ENCODE results near the gene ITPR1. TPM values are rescaled to one million over a fixed set of nuclear protein-coding genes. Genes with fewer than 3 reads are reported as not detected.

ITPR1 gene
- total and polyA plus RNA-seq, 10 of the 15 experiments (the other 5 are each of a cell fraction or from before 2014, with no cell fraction given) = 12.2 to 239 (median 28.4) TPM

DNA sequence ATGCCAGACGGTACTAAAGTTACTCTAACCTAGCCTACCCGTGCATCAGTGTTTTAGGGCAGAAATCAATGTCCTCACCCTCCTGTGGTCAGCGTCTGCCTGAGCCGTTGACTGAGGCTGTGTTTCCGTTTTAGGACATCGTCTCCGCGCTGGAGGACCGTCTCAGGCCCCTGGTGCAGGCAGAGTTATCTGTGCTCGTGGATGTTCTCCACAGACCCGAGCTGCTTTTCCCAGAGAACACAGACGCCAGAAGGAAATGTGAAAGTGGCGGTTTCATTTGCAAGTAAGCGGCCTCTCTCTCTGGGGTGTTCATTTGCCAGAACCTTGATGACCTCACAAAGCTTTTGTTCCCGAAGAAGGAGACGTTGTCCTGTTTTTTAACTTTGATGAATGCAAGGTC, 217.0 kb downstream of the ITPR1 start:
- ChIA-PET SMC1A (ENCODE audit: uncharacterized antibody, unreplicated experiment) (interaction anchor here (1.0 to 10.5 kb wide), 7 partner anchors 12 to 347 kb away, joined by 3 to 203 read pairs (median 15); partner anchors contain the start of gene BHLHE40), POLR2A (no interaction called here), CTCF (interaction anchor here (1.1 to 4.2 kb wide), 13 partner anchors 9 to 359 kb away, joined by 3 to 201 read pairs (median 23); partner anchors contain the start of gene BHLHE40), RAD21 (ENCODE audit: unreplicated experiment) (interaction anchor here (1.1 to 8.4 kb wide), 3 partner anchors 266 to 345 kb away, joined by 3 to 148 read pairs (median 7); no protein-coding TSS in a partner anchor)
- Histone ChIP-seq H3K9me3 (replicated peaks; ENCODE audit: control insufficient read depth, insufficient read depth, low read length) (no peaks in the 10 kb centered on the region), H3K4me1 (ENCODE audit: control insufficient read depth, insufficient read depth, low read length) (no peaks in the 10 kb centered on the region), H3K9ac (ENCODE audit: control insufficient read depth, insufficient read depth, low read length) (no peak overlapping the region), H3K79me2 (ENCODE audit: control insufficient read depth, insufficient read depth, low read length) (no peaks in the 10 kb centered on the region), H3K27me3 (replicated peaks in 1 of 2; ENCODE audit: control insufficient read depth in 2 of 2, insufficient read depth in 2 of 2, low read length in 1 of 2) (no peaks in the 10 kb centered on the region), H2AFZ (ENCODE audit: control insufficient read depth, low read depth, low read length) (no peak overlapping the region), H3K36me3 (ENCODE audit: control insufficient read depth in 2 of 2, insufficient read depth in 2 of 2, low read length in 1 of 2) (peaks cover 6 to 14% of the 10 kb centered on the region in 2 experiments), H3K4me2 (ENCODE audit: control insufficient read depth, insufficient read depth) (no peak overlapping the region), H3K4me3 (no peak overlapping the region), H4K20me1 (ENCODE audit: control insufficient read depth, insufficient read depth) (no peaks in the 10 kb centered on the region), H3K27ac (ENCODE audit: control insufficient read depth, insufficient read depth) (no peak overlapping the region)
- ATAC-seq = no peak
- intact Hi-C loops (cut with micrococcal nuclease; ENCODE audit: unreplicated experiment) (loop anchor here (2.0 kb wide), 1 partner anchor 269 kb away; the partner anchor contains the start of gene BHLHE40), in situ Hi-C loops (cut with MboI) (no loop called here)
- no peak for DNase-seq (ENCODE audit: low read depth, low spot score)
- FAIRE-seq = no peak
- no TSS peak for BruUV-seq (replicated peaks)
- 85% methylated on average over 16 of the region's 16 CpGs for WGBS (ENCODE audit: insufficient coverage, insufficient replicate concordance, low lambda C conversion rate, missing lambda C conversion rate)
- TF ChIP-seq, protein P1, sequence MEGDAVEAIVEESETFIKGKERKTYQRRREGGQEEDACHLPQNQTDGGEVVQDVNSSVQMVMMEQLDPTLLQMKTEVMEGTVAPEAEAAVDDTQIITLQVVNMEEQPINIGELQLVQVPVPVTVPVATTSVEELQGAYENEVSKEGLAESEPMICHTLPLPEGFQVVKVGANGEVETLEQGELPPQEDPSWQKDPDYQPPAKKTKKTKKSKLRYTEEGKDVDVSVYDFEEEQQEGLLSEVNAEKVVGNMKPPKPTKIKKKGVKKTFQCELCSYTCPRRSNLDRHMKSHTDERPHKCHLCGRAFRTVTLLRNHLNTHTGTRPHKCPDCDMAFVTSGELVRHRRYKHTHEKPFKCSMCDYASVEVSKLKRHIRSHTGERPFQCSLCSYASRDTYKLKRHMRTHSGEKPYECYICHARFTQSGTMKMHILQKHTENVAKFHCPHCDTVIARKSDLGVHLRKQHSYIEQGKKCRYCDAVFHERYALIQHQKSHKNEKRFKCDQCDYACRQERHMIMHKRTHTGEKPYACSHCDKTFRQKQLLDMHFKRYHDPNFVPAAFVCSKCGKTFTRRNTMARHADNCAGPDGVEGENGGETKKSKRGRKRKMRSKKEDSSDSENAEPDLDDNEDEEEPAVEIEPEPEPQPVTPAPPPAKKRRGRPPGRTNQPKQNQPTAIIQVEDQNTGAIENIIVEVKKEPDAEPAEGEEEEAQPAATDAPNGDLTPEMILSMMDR (IDR thresholded peaks at IDR 0.05 in 2 of 3, conservative IDR thresholded peaks at IDR 0.05 in 1 of 3; ENCODE audit: control insufficient read depth in 2 of 3, extremely low read depth in 1 of 3, insufficient read depth in 1 of 3, low read depth in 3 of 3, low read length in 3 of 3) = no peak
- no peak for TF ChIP-seq BRCA1 (IDR thresholded peaks at IDR 0.05; ENCODE audit: low read depth, low read length)
- TF ChIP-seq RAD51 (IDR thresholded peaks at IDR 0.05) = no peak
- TF ChIP-seq NBN (IDR thresholded peaks at IDR 0.05) = no peak
- no peak for TF ChIP-seq YBX1 (IDR thresholded peaks at IDR 0.05)
- no peak for TF ChIP-seq LARP7 (IDR thresholded peaks at IDR 0.05)

Data from GM12878 (cell line).